Endothelial cell of umbilical vein (primary cell): ENCODE data around the gene ZFYVE16. TPM values are rescaled to one million over a fixed set of nuclear protein-coding genes. Genes with fewer than 3 reads are reported as not detected.

Experiments used
- BruUV-seq: library from RNA; stranded (reverse); fragments of 400-500 nt; replicated peaks from 2 replicates; lab custom pipeline; 2021; lab: Mats Ljungman, UMichigan
- CTCF ChIA-PET: fragments of 300-600, 350-600 bp; sonication (Branson Sonifier 250); formaldehyde crosslinking; loops from one replicate; lab custom pipeline; 2021; ENCODE audit warnings: antibody characterized with exemption, inconsistent platforms; lab: Charles Lee
- POLR2A ChIA-PET: fragments of 300-600, 350-600 bp; sonication (Branson Sonifier 250); formaldehyde crosslinking; loops from one replicate; lab custom pipeline; 2021; ENCODE audit warnings: antibody characterized with exemption, inconsistent platforms; lab: Charles Lee
- DNase-seq: peaks from one replicate; pipeline ENCODE4 v3.0.0-alpha.2; 2011; ENCODE audit warnings: low read depth, low spot score
- FAIRE-seq: peaks from 2 replicates; lab custom pipeline; 2011; peaks lifted over from hg19 to GRCh38; lab: Jason Lieb, UNC
- H2AFZ ChIP-seq: 2 replicates; pipeline ENCODE4 v1.6.0; 2012; ENCODE audit warnings: low read depth, low read length, control low read depth, inconsistent platforms
- H3K27ac ChIP-seq: 2 replicates; pipeline ENCODE4 v1.5.1; 2011; ENCODE audit warnings: low read depth, mild to moderate bottlenecking, control low read depth, low read length, moderate library complexity; ENCODE audit not compliant: insufficient read depth
- H3K27me3 ChIP-seq, 2 experiments: 2 replicates each; pipeline versions ENCODE4 v1.6.0 to v1.6.1; 2011; ENCODE audit warnings: low read length in 2 of 2, mixed read lengths in 1 of 2; ENCODE audit not compliant: control insufficient read depth in 2 of 2, insufficient read depth in 2 of 2
- H3K36me3 ChIP-seq, 2 experiments: 2 replicates in 1 of 2; 3 replicates in 1 of 2; pipeline ENCODE4 v1.5.1; 2011; ENCODE audit warnings: low read length in 2 of 2, mild to moderate bottlenecking in 1 of 2, moderate library complexity in 1 of 2; ENCODE audit not compliant: control insufficient read depth in 2 of 2, insufficient read depth in 2 of 2; ENCODE audit errors: extremely low read depth in 1 of 2
- H3K4me1 ChIP-seq: 3 replicates; pipeline ENCODE4 v1.5.1; 2011; ENCODE audit warnings: mild to moderate bottlenecking, low read length; ENCODE audit not compliant: control insufficient read depth, insufficient read depth; ENCODE audit errors: extremely low read depth
- H3K4me2 ChIP-seq: 2 replicates; pipeline ENCODE4 v1.6.1; 2011; ENCODE audit warnings: low read length, control low read depth, mixed read lengths; ENCODE audit not compliant: insufficient read depth
- H3K4me3 ChIP-seq, 3 experiments: fragments of 200-600 bp in 1 of 3; sonication (generic), shearing (Covaris generic) in 1 of 3; replicated peaks in 1 of 3; 2 replicates each; pipeline ENCODE4 v1.5.1; 2011 to 2016; ENCODE audit warnings: control low read depth in 3 of 3, low read length in 3 of 3, mild to moderate bottlenecking in 2 of 3, inconsistent platforms in 1 of 3, low read depth in 1 of 3, moderate library complexity in 1 of 3; ENCODE audit not compliant: insufficient read depth in 1 of 3
- H3K79me2 ChIP-seq: 2 replicates; pipeline ENCODE4 v1.6.0; 2012; ENCODE audit warnings: low read length, inconsistent platforms; ENCODE audit not compliant: control insufficient read depth, insufficient read depth
- H3K9ac ChIP-seq: replicated peaks from 2 replicates; pipeline ENCODE3; 2011; ENCODE audit warnings: low read length, control low read depth; ENCODE audit not compliant: insufficient read depth; ENCODE audit errors: extremely low read depth
- H3K9me1 ChIP-seq: replicated peaks from 3 replicates; pipeline ENCODE4 v1.6.0; 2011; ENCODE audit warnings: mild to moderate bottlenecking, low read length; ENCODE audit not compliant: control insufficient read depth, insufficient read depth; ENCODE audit errors: extremely low read depth
- H3K9me3 ChIP-seq: replicated peaks from 2 replicates; pipeline ENCODE4 v1.5.1; 2012; ENCODE audit warnings: low read length, inconsistent platforms; ENCODE audit not compliant: control insufficient read depth, insufficient read depth
- H4K20me1 ChIP-seq: replicated peaks from 2 replicates; pipeline ENCODE3; 2011; ENCODE audit warnings: mild to moderate bottlenecking, low read length; ENCODE audit not compliant: control insufficient read depth, insufficient read depth; ENCODE audit errors: extremely low read depth
- EZH2 ChIP-seq: IDR thresholded peaks from 2 replicates; pipeline ENCODE4 v1.6.1; 2012; ENCODE audit warnings: borderline replicate concordance, low read depth, mild to moderate bottlenecking, moderate library complexity, low read length, inconsistent platforms; ENCODE audit not compliant: severe bottlenecking
- FOS ChIP-seq: IDR thresholded peaks from 2 replicates; pipeline ENCODE4 v1.6.1; 2011; ENCODE audit warnings: mild to moderate bottlenecking, low read length, moderate library complexity, borderline replicate concordance; ENCODE audit not compliant: insufficient read depth
- GATA2 ChIP-seq: IDR thresholded peaks from 2 replicates; pipeline ENCODE4 v1.7.0; 2011; ENCODE audit warnings: low read depth, mild to moderate bottlenecking, moderate library complexity, mixed read lengths, low read length; ENCODE audit not compliant: insufficient read length, insufficient read depth
- JUN ChIP-seq: IDR thresholded peaks from 2 replicates; pipeline ENCODE4 v1.6.1; 2011; ENCODE audit warnings: borderline replicate concordance, low read depth; ENCODE audit not compliant: insufficient read length, insufficient read depth
- MAX ChIP-seq: IDR thresholded peaks from 2 replicates; pipeline ENCODE4 v1.6.1; 2011; ENCODE audit not compliant: insufficient read depth, insufficient read length
- MYC ChIP-seq: IDR thresholded peaks from one replicate; pipeline ENCODE4 v1.6.1; 2011; ENCODE audit warnings: mild to moderate bottlenecking, low read depth, low read length
- POLR2A ChIP-seq: IDR thresholded peaks from 2 replicates; pipeline ENCODE4 v1.6.1; 2012; ENCODE audit warnings: low read depth, mild to moderate bottlenecking, control low read depth, low read length
- POLR2AphosphoS5 ChIP-seq: IDR thresholded peaks from 2 replicates; pipeline ENCODE4 v1.6.1; 2012; ENCODE audit warnings: low read depth, mild to moderate bottlenecking, control low read depth, low read length, moderate library complexity; ENCODE audit not compliant: insufficient read depth
- dilution Hi-C: fragments of 300-500 bp; cut with MboI; formaldehyde crosslinking; loops from one replicate; pipeline ENCODE4 v1.15.0; 2019; ENCODE audit warnings: low sequenced_read_pairs; ENCODE audit not compliant: extremely low pct_ligation_motif_present
- intact Hi-C: fragments of 100-400 bp; cut with micrococcal nuclease; formaldehyde crosslinking; loops from one replicate; pipeline ENCODE4 v1.10.0; 2022
- polyA plus RNA-seq, 4 experiments: library from polyadenylated mRNA; depleted of rRNA in 3 of 4; stranded (reverse) in 3 of 4; unstranded in 1 of 4; fragments of >200 nt; gene quantifications; 2 replicates each; pipeline versions ENCODE4 v1.2.1 to v1.2.3, GENCODE V29; 2011 to 2012; ENCODE audit warnings: missing spikeins in 1 of 4
- total RNA-seq: library from RNA; stranded (reverse); gene quantifications from 2 replicates; pipeline ENCODE4 v1.2.3, GENCODE V29; 2021
- TF ChIP-seq, protein P1 (sequence below), 2 donors: IDR thresholded peaks; 1 replicate in 1 of 2; 2 replicates in 1 of 2; pipeline ENCODE4 v1.5.1; 2011; ENCODE audit warnings: low read length in 2 of 2, mild to moderate bottlenecking in 2 of 2, moderate library complexity in 2 of 2, control low read depth in 1 of 2, inconsistent platforms in 1 of 2, low read depth in 1 of 2; ENCODE audit not compliant: insufficient read depth in 1 of 2; ENCODE audit errors: extremely low read depth in 1 of 2

ZFYVE16 gene
- total and polyA plus RNA-seq, 2 donors (not counting 3 experiments of a cell fraction or from before 2014, with no cell fraction given): 5.1 to 43.1 TPM

DNA sequence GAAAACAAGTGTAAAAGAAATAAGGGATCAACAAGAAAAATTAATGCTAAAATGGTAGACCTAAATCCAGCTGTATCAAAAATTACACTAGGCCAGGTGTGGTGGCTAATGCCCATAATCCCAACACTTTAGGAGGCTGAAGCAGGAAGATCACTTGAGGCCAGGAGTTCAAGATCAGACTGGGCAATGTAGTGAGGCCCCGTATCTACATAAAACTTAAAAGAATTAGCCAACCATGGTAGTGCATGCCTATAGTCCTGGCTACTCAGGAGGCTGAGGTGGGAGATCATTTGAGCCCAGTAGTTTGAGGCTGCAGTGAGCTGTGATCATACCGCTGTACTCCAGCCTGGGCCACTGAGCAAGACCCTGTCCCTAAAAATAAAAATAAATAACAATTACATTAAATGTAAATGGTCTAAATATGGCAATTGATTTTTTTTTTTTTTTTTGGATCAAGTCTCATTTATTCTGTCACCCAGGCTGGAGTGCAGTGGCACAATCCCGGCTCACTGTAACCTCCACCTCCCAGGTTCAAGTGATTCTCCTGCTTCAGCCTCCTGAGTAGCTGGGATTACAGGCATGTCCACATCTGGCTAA lies 75.9 kb downstream of the ZFYVE16 start:
- no peak overlapping the region for H3K27ac ChIP-seq
- ChIA-PET POLR2A (no interaction called here), CTCF (interaction anchor here (6.3 kb wide), 1 partner anchor 189 kb away, joined by 116 read pairs; no protein-coding TSS in a partner anchor)
- peaks cover 1% of the 10 kb centered on the region for H4K20me1 ChIP-seq
- no peaks in the 10 kb centered on the region for H3K36me3 ChIP-seq
- no peaks in the 10 kb centered on the region for H3K4me1 ChIP-seq
- H3K4me3 ChIP-seq: no peak overlapping the region
- H3K79me2 ChIP-seq: no peaks in the 10 kb centered on the region
- no peaks in the 10 kb centered on the region for H3K9me1 ChIP-seq
- H3K27me3 ChIP-seq: no peaks in the 10 kb centered on the region
- H3K9ac ChIP-seq: no peak overlapping the region
- intact Hi-C loops (loop anchor here (10.0 kb wide), 1 partner anchor 481 kb away; the partner anchor contains the start of gene RASGRF2), dilution Hi-C loops (no loop called here)
- no peaks in the 10 kb centered on the region for H3K9me3 ChIP-seq
- H2AFZ ChIP-seq: no peak overlapping the region
- H3K4me2 ChIP-seq: no peak overlapping the region
- DNase-seq: no peak
- BruUV-seq: no TSS peak
- TF ChIP-seq, protein P1, sequence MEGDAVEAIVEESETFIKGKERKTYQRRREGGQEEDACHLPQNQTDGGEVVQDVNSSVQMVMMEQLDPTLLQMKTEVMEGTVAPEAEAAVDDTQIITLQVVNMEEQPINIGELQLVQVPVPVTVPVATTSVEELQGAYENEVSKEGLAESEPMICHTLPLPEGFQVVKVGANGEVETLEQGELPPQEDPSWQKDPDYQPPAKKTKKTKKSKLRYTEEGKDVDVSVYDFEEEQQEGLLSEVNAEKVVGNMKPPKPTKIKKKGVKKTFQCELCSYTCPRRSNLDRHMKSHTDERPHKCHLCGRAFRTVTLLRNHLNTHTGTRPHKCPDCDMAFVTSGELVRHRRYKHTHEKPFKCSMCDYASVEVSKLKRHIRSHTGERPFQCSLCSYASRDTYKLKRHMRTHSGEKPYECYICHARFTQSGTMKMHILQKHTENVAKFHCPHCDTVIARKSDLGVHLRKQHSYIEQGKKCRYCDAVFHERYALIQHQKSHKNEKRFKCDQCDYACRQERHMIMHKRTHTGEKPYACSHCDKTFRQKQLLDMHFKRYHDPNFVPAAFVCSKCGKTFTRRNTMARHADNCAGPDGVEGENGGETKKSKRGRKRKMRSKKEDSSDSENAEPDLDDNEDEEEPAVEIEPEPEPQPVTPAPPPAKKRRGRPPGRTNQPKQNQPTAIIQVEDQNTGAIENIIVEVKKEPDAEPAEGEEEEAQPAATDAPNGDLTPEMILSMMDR (IDR thresholded peaks at IDR 0.05; ENCODE audit: extremely low read depth in 1 of 2, insufficient read depth in 1 of 2, low read depth in 1 of 2, low read length in 2 of 2): no peak
- TF ChIP-seq POLR2A (no peak), MYC (no peak), JUN (no peak), FOS (no peak), POLR2AphosphoS5 (no peak), GATA2 (no peak), EZH2 (no peak), MAX (no peak)
- no peak for FAIRE-seq
